OCI-LY3 (cell line): ENCODE data around the gene ALDOA.

Experiments
- H2AFZ ChIP-seq: fragments of 200-600, 300-600 bp; shearing (Covaris generic); 2 replicates; pipeline ENCODE4 v1.6.0; 2014; ENCODE audit warnings: antibody characterized with exemption, low read depth, low read length
- H3K27ac ChIP-seq: fragments of 200-600, 300-600 bp; sonication (generic); 2 replicates; pipeline ENCODE4 v1.5.1; 2014; ENCODE audit warnings: mild to moderate bottlenecking, low read length, moderate library complexity, mixed read lengths
- H3K27me3 ChIP-seq: fragments of 200-600, 300-600 bp; sonication (generic); 2 replicates; pipeline ENCODE4 v1.6.1; 2014; ENCODE audit warnings: low read depth, low read length, mixed read lengths
- H3K36me3 ChIP-seq: fragments of 200-600, 300-600 bp; sonication (generic); replicated peaks from 2 replicates; pipeline ENCODE3; 2014; ENCODE audit warnings: low read depth, low read length, mixed read lengths
- H3K4me1 ChIP-seq: fragments of 300-600, 200-600 bp; sonication (generic); 2 replicates; pipeline ENCODE4 v1.6.1; 2014; ENCODE audit warnings: low read length, mixed read lengths
- H3K4me2 ChIP-seq: fragments of 200-600, 300-600 bp; sonication (generic); 2 replicates; pipeline ENCODE4 v1.6.1; 2014; ENCODE audit warnings: low read length, mixed read lengths
- H3K4me3 ChIP-seq: fragments of 300-600, 200-600 bp; sonication (generic); 2 replicates; pipeline ENCODE4 v1.5.1; 2014; ENCODE audit warnings: antibody characterized with exemption, mild to moderate bottlenecking, low read length, moderate library complexity
- H3K79me2 ChIP-seq: fragments of 300-600, 200-600 bp; shearing (Covaris generic); 2 replicates; pipeline ENCODE4 v1.6.1; 2014; ENCODE audit warnings: mild to moderate bottlenecking, low read length, mixed read lengths
- H3K9ac ChIP-seq: fragments of 300-600, 200-600 bp; shearing (Covaris generic); 2 replicates; pipeline ENCODE4 v1.6.0; 2014; ENCODE audit warnings: mild to moderate bottlenecking, low read length, moderate library complexity
- H3K9me3 ChIP-seq: fragments of 200-600, 300-600 bp; shearing (Covaris generic); 2 replicates; pipeline ENCODE4 v1.6.1; 2014; ENCODE audit warnings: low read length, mixed read lengths; ENCODE audit not compliant: insufficient read depth
- H4K20me1 ChIP-seq: fragments of 200-600, 300-600 bp; sonication (generic); 2 replicates; pipeline ENCODE4 v1.6.1; 2016; ENCODE audit warnings: low read length, mixed read lengths; ENCODE audit not compliant: insufficient read depth
- CTCF ChIP-seq: fragments of 200-600, 300-600 bp; sonication (generic); IDR thresholded peaks from 2 replicates; pipeline ENCODE4 v1.5.1; 2014; ENCODE audit warnings: antibody characterized with exemption, low read length, low read depth
- EZH2phosphoT487 ChIP-seq: fragments of 200-600 bp; shearing (Covaris generic); IDR thresholded peaks from 2 replicates; pipeline ENCODE4 v1.6.1; 2018; ENCODE audit warnings: antibody characterized with exemption, mixed run types, low read depth

Gene ALDOA

DNA sequence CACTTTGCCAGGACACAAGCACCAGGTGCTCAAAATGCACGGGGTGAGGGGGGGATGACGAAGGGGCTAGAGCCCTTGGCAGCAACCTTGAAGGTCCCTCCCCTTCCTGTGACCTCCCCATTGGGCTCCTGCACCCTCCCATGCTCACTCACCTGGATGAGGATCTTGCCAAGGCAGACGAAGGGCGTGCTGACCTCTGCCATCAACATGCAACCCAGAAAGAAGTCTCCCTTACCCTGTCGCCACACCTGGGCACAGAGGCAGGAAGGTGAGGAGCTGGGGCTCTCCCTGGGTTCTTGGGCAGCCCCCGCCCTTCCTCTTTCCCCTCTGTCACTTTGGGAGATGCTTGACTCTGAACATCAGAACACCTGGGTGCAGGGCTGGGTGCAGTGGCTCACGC, 40.0 kb upstream of the ALDOA start:
- Histone ChIP-seq H3K27ac (no peak overlapping the region), H3K4me1 (peaks cover 9% of the 10 kb centered on the region), H3K79me2 (no peaks in the 10 kb centered on the region), H3K4me2 (no peak overlapping the region; the same call in 1 of the 2 replicates), H3K9me3 (no peaks in the 10 kb centered on the region), H4K20me1 (no peaks in the 10 kb centered on the region), H2AFZ (no peak overlapping the region), H3K4me3 (no peak overlapping the region), H3K27me3 (peaks cover 19% of the 10 kb centered on the region; the same call in 1 of the 2 replicates), H3K36me3 (no peaks in the 10 kb centered on the region), H3K9ac (no peak overlapping the region)
- no peak for TF ChIP-seq EZH2phosphoT487
- TF ChIP-seq CTCF = no peak

GRCh38 chr16:30026449-30026848, 39.1 kb upstream of the ALDOA start:
- TF ChIP-seq EZH2phosphoT487 (no peak), CTCF (no peak)
- Histone ChIP-seq H3K9me3 (no peaks in the 10 kb centered on the region), H2AFZ (no peak overlapping the region), H3K27ac (no peak overlapping the region), H3K36me3 (no peaks in the 10 kb centered on the region), H3K4me2 (no peak overlapping the region), H3K79me2 (no peaks in the 10 kb centered on the region), H3K27me3 (peaks cover 15% of the 10 kb centered on the region; the same call in 1 of the 2 replicates), H4K20me1 (no peaks in the 10 kb centered on the region), H3K9ac (no peak overlapping the region), H3K4me1 (peaks cover 4% of the 10 kb centered on the region; the same call in 1 of the 2 replicates), H3K4me3 (no peak overlapping the region)

GRCh38 chr16:30027588-30028437, 37.7 kb upstream of the ALDOA start:
- no peak overlapping the region for H3K27ac ChIP-seq
- H4K20me1 ChIP-seq = no peaks in the 10 kb centered on the region
- H2AFZ ChIP-seq = no peak overlapping the region
- no peak overlapping the region for H3K4me3 ChIP-seq
- H3K9ac ChIP-seq = no peak overlapping the region
- no peak for TF ChIP-seq EZH2phosphoT487
- no peak for TF ChIP-seq CTCF
- no peaks in the 10 kb centered on the region for H3K9me3 ChIP-seq
- H3K79me2 ChIP-seq = no peaks in the 10 kb centered on the region
- no peak overlapping the region for H3K4me2 ChIP-seq
- H3K36me3 ChIP-seq = no peaks in the 10 kb centered on the region
- peaks cover 15% of the 10 kb centered on the region; the same call in 1 of the 2 replicates for H3K27me3 ChIP-seq
- peaks cover 4% of the 10 kb centered on the region; the same call in 1 of the 2 replicates for H3K4me1 ChIP-seq

DNA sequence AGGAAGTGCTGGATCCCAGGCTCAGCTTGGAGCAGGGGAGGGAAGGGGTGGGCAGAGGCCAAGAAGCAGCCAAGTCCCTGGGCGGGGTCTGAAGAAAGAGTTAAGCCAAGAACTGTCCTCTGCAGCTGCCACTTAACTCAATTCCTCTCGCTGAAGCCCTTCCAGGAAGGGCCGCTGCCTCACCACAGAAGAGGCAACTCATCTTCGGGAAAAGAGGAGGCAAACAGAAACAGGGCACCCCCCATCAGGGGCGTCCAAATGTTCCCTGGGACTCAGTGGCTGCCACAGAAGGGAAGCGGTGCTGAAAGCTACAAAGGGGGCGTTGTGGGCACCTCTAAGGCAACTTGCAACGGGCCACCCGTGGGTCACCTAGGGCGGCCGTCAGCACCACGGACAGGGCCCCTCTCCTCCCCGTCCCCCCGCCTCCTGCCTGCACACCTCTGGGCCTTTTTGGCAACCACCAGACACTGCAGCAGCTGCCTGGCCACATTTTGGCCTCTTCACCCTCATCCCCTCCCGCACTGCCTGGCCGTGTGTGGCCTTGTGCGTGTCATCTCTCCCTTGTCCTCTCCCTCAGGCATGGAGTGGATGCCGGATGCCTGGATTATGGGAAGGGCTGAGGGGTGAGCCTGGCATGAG, 37.0 kb upstream of the ALDOA start:
- H3K4me1 ChIP-seq = peaks cover 4% of the 10 kb centered on the region; the same call in 1 of the 2 replicates
- no peak overlapping the region for H3K27ac ChIP-seq
- no peaks in the 10 kb centered on the region for H3K36me3 ChIP-seq
- H3K9me3 ChIP-seq = no peaks in the 10 kb centered on the region
- no peak overlapping the region for H3K4me3 ChIP-seq
- no peak overlapping the region for H3K9ac ChIP-seq
- no peaks in the 10 kb centered on the region for H4K20me1 ChIP-seq
- peaks cover 19% of the 10 kb centered on the region; the same call in 1 of the 2 replicates for H3K27me3 ChIP-seq
- H3K4me2 ChIP-seq = no peak overlapping the region
- H3K79me2 ChIP-seq = no peaks in the 10 kb centered on the region
- TF ChIP-seq CTCF (no peak), EZH2phosphoT487 (no peak)
- no peak overlapping the region for H2AFZ ChIP-seq
